A549 (cell line): ENCODE data around the gene EDARADD. TPM values are rescaled to one million over a fixed set of nuclear protein-coding genes. Genes with fewer than 3 reads are reported as not detected.
A peak's percentile ranks its signal among the peaks of the same experiment; 100 is the strongest.

Experiments
- ATAC-seq, 2 experiments: fragments of 200-7000 bp in 1 of 2; fragments of >200 bp in 1 of 2; cut with Nextera tagmentation in 1 of 2; cut with Tn5 transposase in 1 of 2; 3 replicates each; pipeline versions ENCODE4 v1.8.0 to v1.9.1; 2018 to 2020; ENCODE audit warnings: mild to moderate bottlenecking in 1 of 2, moderate library complexity in 1 of 2
- CTCF ChIA-PET: fragments of 300-600 bp; sonication (Branson Sonifier 250); formaldehyde crosslinking; extraction: SDS; loops from one replicate; lab custom pipeline; 2021; ENCODE audit warnings: antibody characterized with exemption, inconsistent platforms; lab: Yijun Ruan, JAX
- POLR2A ChIA-PET: fragments of 350-600 bp; formaldehyde crosslinking; extraction: SDS; loops from one replicate; lab custom pipeline; 2021; ENCODE audit warnings: antibody characterized with exemption, inconsistent platforms; lab: Yijun Ruan, JAX
- DNase-seq, 2 experiments: peaks; one replicate each; pipeline versions ENCODE4 v3.0.0 to v3.0.0-alpha.2; 2011 to 2016; ENCODE audit warnings: low read depth in 1 of 2, low spot score in 1 of 2
- FAIRE-seq: peaks from 2 replicates; lab custom pipeline; 2011; peaks lifted over from hg19 to GRCh38; lab: Jason Lieb, UNC
- H3K27ac ChIP-seq, 2 experiments: fragments of >200 bp; sonication (Bioruptor Twin); formaldehyde crosslinking; 3 replicates each; pipeline ENCODE4 v1.5.1; 2016 to 2017
- H3K4me1 ChIP-seq: fragments of >200 bp; sonication (Bioruptor Twin); formaldehyde crosslinking; 3 replicates; pipeline ENCODE4 v1.6.1; 2016
- H3K4me2 ChIP-seq: fragments of >200 bp; sonication (Bioruptor Twin); formaldehyde crosslinking; 3 replicates; pipeline ENCODE4 v1.6.1; 2016
- H3K4me3 ChIP-seq: fragments of >200 bp; sonication (Bioruptor Twin); formaldehyde crosslinking; 3 replicates; pipeline ENCODE4 v1.5.1; 2016
- H3K9me3 ChIP-seq: fragments of >200 bp; sonication (Bioruptor Twin); formaldehyde crosslinking; 3 replicates; pipeline ENCODE4 v1.6.1; 2016
- CBX8 ChIP-seq: fragments of 200-600 bp; sonication (generic); IDR thresholded peaks from 2 replicates; pipeline ENCODE4 v1.6.1; 2016
- CHD2 ChIP-seq: fragments of 150-350 bp; IDR thresholded peaks from 2 replicates; pipeline ENCODE4 v1.6.1; 2014; ENCODE audit warnings: low read length; ENCODE audit not compliant: partially characterized antibody
- EHF ChIP-seq: fragments of 250-450 bp; sonication (Bioruptor Pico); IDR thresholded peaks from 2 replicates; pipeline ENCODE4 v1.5.0; 2020; ENCODE audit warnings: mild to moderate bottlenecking
- EHMT2 ChIP-seq: fragments of 200-600 bp; sonication (generic); IDR thresholded peaks from 2 replicates; pipeline ENCODE4 v1.6.1; 2016; ENCODE audit warnings: antibody characterized with exemption, low read depth, mild to moderate bottlenecking, moderate library complexity
- EP300 ChIP-seq, 2 experiments: fragments of >200 bp; sonication (Bioruptor Twin); formaldehyde crosslinking; IDR thresholded peaks; 2 replicates in 1 of 2; 3 replicates in 1 of 2; pipeline ENCODE4 v1.6.1; 2016 to 2017
- FOSL2 ChIP-seq, 2 experiments: fragments of 450-650 bp in 1 of 2; fragments of >200 bp in 1 of 2; sonication (Bioruptor Twin) in 1 of 2; formaldehyde crosslinking; IDR thresholded peaks; 2 replicates each; pipeline versions ENCODE4 v1.5.0 to v1.6.1; 2016 to 2020; ENCODE audit warnings: mild to moderate bottlenecking in 1 of 2, moderate library complexity in 1 of 2
- FOXS1 ChIP-seq: fragments of 250-450 bp; sonication (Bioruptor Pico); IDR thresholded peaks from 2 replicates; pipeline ENCODE4 v1.5.0; 2020; ENCODE audit warnings: mild to moderate bottlenecking, moderate library complexity
- GATA3 ChIP-seq: IDR thresholded peaks from 2 replicates; pipeline ENCODE4 v1.6.1; 2012; ENCODE audit warnings: borderline replicate concordance
- HEYL ChIP-seq: fragments of 250-450 bp; sonication (Bioruptor Pico); IDR thresholded peaks from 2 replicates; pipeline ENCODE4 v1.8.0; 2021; ENCODE audit warnings: mild to moderate bottlenecking, moderate library complexity
- HOXA7 ChIP-seq: fragments of 250-450 bp; sonication (Bioruptor Pico); IDR thresholded peaks from 2 replicates; pipeline ENCODE4 v1.5.0; 2020; ENCODE audit warnings: mild to moderate bottlenecking, moderate library complexity
- HOXB13 ChIP-seq: fragments of 250-450 bp; sonication (Bioruptor Pico); IDR thresholded peaks from 2 replicates; pipeline ENCODE4 v1.5.0; 2020; ENCODE audit warnings: low read depth, mild to moderate bottlenecking, moderate library complexity
- HOXB5 ChIP-seq: fragments of 250-450 bp; sonication (Bioruptor Pico); IDR thresholded peaks from 2 replicates; pipeline ENCODE4 v1.5.0; 2020; ENCODE audit warnings: mild to moderate bottlenecking, moderate library complexity
- JUN ChIP-seq, 2 experiments: fragments of >200 bp; sonication (Bioruptor Twin); formaldehyde crosslinking; IDR thresholded peaks; 2 replicates in 1 of 2; 3 replicates in 1 of 2; pipeline ENCODE4 v1.6.1; 2016 to 2017
- JUNB ChIP-seq: fragments of >200 bp; sonication (Bioruptor Twin); formaldehyde crosslinking; IDR thresholded peaks from 2 replicates; pipeline ENCODE4 v1.6.1; 2016
- KDM1A ChIP-seq: fragments of 200-600 bp; sonication (generic); IDR thresholded peaks from 2 replicates; pipeline ENCODE4 v1.6.1; 2016; ENCODE audit warnings: low read depth, mild to moderate bottlenecking
- KDM5A ChIP-seq: fragments of 200-600 bp; sonication (generic); IDR thresholded peaks from 2 replicates; pipeline ENCODE4 v1.6.1; 2016; ENCODE audit warnings: antibody characterized with exemption, mild to moderate bottlenecking
- MAZ ChIP-seq: fragments of 150-350 bp; IDR thresholded peaks from 2 replicates; pipeline ENCODE4 v1.6.1; 2014; ENCODE audit warnings: antibody characterized with exemption, low read depth, low read length, borderline replicate concordance
- NFE2L2 ChIP-seq: fragments of 150-350 bp; conservative IDR thresholded peaks from 2 replicates; pipeline ENCODE4 v1.6.1; 2014; ENCODE audit warnings: low read length
- NPAS2 ChIP-seq: fragments of 250-450 bp; sonication (Bioruptor Pico); IDR thresholded peaks from 2 replicates; pipeline ENCODE4 v1.8.0; 2022; ENCODE audit warnings: mild to moderate bottlenecking, moderate library complexity, borderline replicate concordance
- NR3C1 ChIP-seq: fragments of >200 bp; sonication (Bioruptor Twin); formaldehyde crosslinking; IDR thresholded peaks from 3 replicates; pipeline ENCODE4 v1.6.1; 2017
- POLR2A ChIP-seq: IDR thresholded peaks from 2 replicates; pipeline ENCODE4 v1.6.1; 2012; ENCODE audit warnings: mild to moderate bottlenecking, low read length
- POLR2AphosphoS2 ChIP-seq: conservative IDR thresholded peaks from 2 replicates; pipeline ENCODE4 v1.6.1; 2012; ENCODE audit warnings: low read length, improper control_type of control experiment, inconsistent platforms
- RARB ChIP-seq: fragments of 250-450 bp; sonication (Bioruptor Pico); IDR thresholded peaks from 2 replicates; pipeline ENCODE4 v1.8.0; 2021; ENCODE audit warnings: mild to moderate bottlenecking, moderate library complexity
- SMC3 ChIP-seq: fragments of >200 bp; sonication (Bioruptor Twin); formaldehyde crosslinking; IDR thresholded peaks from 3 replicates; pipeline ENCODE4 v1.6.1; 2018; ENCODE audit warnings: inconsistent platforms
- TFCP2L1 ChIP-seq: fragments of 250-450 bp; sonication (Bioruptor Pico); IDR thresholded peaks from 2 replicates; pipeline ENCODE4 v1.5.0; 2021; ENCODE audit warnings: mild to moderate bottlenecking
- TP53 ChIP-seq: fragments of 250-450 bp; sonication (Bioruptor Pico); IDR thresholded peaks from 2 replicates; pipeline ENCODE4 v1.5.0; 2021; ENCODE audit warnings: mild to moderate bottlenecking, moderate library complexity
- ZC3H11A ChIP-seq: fragments of 450-650 bp; IDR thresholded peaks from 2 replicates; pipeline ENCODE4 v1.6.1; 2014; ENCODE audit warnings: antibody characterized with exemption, mild to moderate bottlenecking
- ZFP36 ChIP-seq: fragments of 450-650 bp; IDR thresholded peaks from 2 replicates; pipeline ENCODE4 v1.6.1; 2014; ENCODE audit warnings: borderline replicate concordance; ENCODE audit not compliant: partially characterized antibody
- ZNF302 ChIP-seq: fragments of 250-450 bp; sonication (Bioruptor Pico); IDR thresholded peaks from 2 replicates; pipeline ENCODE4 v1.9.0; 2021; ENCODE audit warnings: inconsistent platforms, mild to moderate bottlenecking, moderate library complexity
- ZSCAN20 ChIP-seq: fragments of 250-450 bp; sonication (Bioruptor Pico); IDR thresholded peaks from 2 replicates; pipeline ENCODE4 v1.8.0; 2022; ENCODE audit warnings: mild to moderate bottlenecking, moderate library complexity
- WGBS: methylation state at CpG from one replicate; pipeline ENCODE4 v1.1.6; 2017; ENCODE audit errors: missing lambda C conversion rate; 5-methylcytosine and 5-hydroxymethylcytosine counted together
- polyA plus RNA-seq, 4 experiments: library from polyadenylated mRNA; depleted of rRNA in 3 of 4; stranded (reverse); fragments of >200 nt; fragmentation: RNase III in 1 of 4; extraction: RNeasy Plus Mini Kit Qiagen cat#74134 plus additional on column Dnase treatment in 1 of 4; gene quantifications; 2 replicates in 3 of 4; 3 replicates in 1 of 4; pipeline ENCODE4 v1.2.3, GENCODE V29; 2011 to 2017
- TF ChIP-seq, protein P1 (sequence below): IDR thresholded peaks from 2 replicates; pipeline ENCODE4 v1.6.1; 2012; ENCODE audit warnings: low read depth, borderline replicate concordance
- TF ChIP-seq, protein P2 (sequence below): fragments of 250-450 bp; sonication (Bioruptor Pico); IDR thresholded peaks from 2 replicates; pipeline ENCODE4 v1.5.0; 2021; ENCODE audit warnings: mild to moderate bottlenecking, moderate library complexity, borderline replicate concordance
- TF ChIP-seq, protein P3 (sequence below): fragments of 250-450 bp; sonication (Bioruptor Pico); IDR thresholded peaks from 2 replicates; pipeline ENCODE4 v1.5.0; 2020; ENCODE audit warnings: low read depth, mild to moderate bottlenecking, moderate library complexity

Gene EDARADD
- polyA plus RNA-seq, 2 of the 4 experiments (the other 2 are of a cell fraction): 2.1 to 5.8 TPM

DNA sequence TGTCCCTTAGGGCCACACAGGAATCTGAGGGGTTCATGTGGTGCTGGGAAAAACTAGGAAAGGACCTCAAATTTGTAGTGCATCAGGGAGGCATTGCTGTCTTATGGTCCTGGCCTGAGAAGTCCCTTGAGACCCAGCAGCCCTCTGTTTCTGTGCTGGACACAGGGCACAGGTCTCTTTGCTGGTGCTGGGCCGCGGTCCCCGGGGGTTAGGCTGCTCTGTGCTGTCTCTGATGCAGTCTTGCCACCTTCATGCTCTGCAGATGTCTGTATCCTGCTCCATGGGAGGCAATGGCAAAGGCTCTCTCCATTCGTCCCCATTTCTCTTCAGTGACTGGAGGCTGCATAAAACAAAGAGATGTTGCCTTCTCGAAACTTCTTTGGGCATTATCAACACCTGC is 13.0 kb downstream of the EDARADD start:
- peak; percentile 21 to 33; a peak in 3 of 6 replicates for ATAC-seq
- CTCF ChIA-PET: no interaction called here
- Histone ChIP-seq H3K4me2 (no peak overlapping the region), H3K27ac (no peak overlapping the region), H3K4me1 (peaks cover 8% of the 10 kb centered on the region), H3K9me3 (no peaks in the 10 kb centered on the region), H3K4me3 (no peak overlapping the region)
- 64% methylated on average over 5 of the region's 5 CpGs for WGBS
- no peak for FAIRE-seq
- POLR2A ChIA-PET: no interaction called here
- TF ChIP-seq RARB (CRISPR knock-in tag) (no peak), MAZ (no peak), CBX8 (no peak), TFCP2L1 (no peak), KDM5A (no peak), EP300 (IDR thresholded peaks at IDR 0.05) (no peak), GATA3 (no peak)
- DNase-seq: no peak

DNA sequence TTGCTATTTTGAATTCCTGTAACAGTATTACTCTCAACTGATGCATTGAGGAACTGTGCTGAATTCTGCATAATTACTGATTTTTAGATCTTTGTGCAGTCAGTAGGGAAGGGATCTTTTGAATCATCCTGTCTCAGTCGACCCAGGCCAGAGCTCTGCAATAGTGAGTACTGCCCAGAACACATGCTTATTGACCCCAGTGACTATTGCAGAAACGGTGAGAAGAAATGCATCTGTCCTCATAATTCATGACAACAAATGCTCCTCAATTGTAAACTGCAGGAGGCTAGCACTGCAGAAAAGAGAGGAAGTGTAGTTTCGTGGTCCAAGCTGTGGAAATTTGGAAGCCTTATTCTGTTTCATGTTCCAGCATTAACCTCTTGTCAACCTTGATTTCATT is 19.6 kb downstream of the EDARADD start:
- Histone ChIP-seq H3K4me1 (no peaks in the 10 kb centered on the region), H3K4me3 (no peak overlapping the region), H3K4me2 (no peak overlapping the region), H3K9me3 (no peaks in the 10 kb centered on the region), H3K27ac (no peak overlapping the region)
- FAIRE-seq: no peak
- no peak for ATAC-seq
- 42% methylated on average over 3 of the region's 3 CpGs for WGBS
- no peak for DNase-seq
- ChIA-PET POLR2A (no interaction called here), CTCF (interaction anchor here (1.0 kb wide), 1 partner anchor 15 kb away, joined by 3 read pairs; no protein-coding TSS in a partner anchor)
- TF ChIP-seq FOSL2 (IDR thresholded peaks at IDR 0.05) (no peak), FOSL2 (CRISPR knock-in tag; IDR thresholded peaks at IDR 0.05) (no peak), POLR2AphosphoS2 (no peak), NR3C1 (no peak), EHF (CRISPR knock-in tag) (no peak), MAZ (no peak), KDM1A (no peak), POLR2A (no peak), HOXB5 (CRISPR knock-in tag) (no peak), HOXB13 (CRISPR knock-in tag) (no peak), TP53 (CRISPR knock-in tag) (no peak), HOXA7 (CRISPR knock-in tag) (no peak), CBX8 (no peak), EHMT2 (no peak), FOXS1 (CRISPR knock-in tag) (no peak), ZSCAN20 (CRISPR knock-in tag) (no peak), CHD2 (no peak), ZC3H11A (no peak), JUNB (no peak), ZFP36 (no peak)
- TF ChIP-seq, protein P1, sequence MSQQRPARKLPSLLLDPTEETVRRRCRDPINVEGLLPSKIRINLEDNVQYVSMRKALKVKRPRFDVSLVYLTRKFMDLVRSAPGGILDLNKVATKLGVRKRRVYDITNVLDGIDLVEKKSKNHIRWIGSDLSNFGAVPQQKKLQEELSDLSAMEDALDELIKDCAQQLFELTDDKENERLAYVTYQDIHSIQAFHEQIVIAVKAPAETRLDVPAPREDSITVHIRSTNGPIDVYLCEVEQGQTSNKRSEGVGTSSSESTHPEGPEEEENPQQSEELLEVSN: no peak

DNA sequence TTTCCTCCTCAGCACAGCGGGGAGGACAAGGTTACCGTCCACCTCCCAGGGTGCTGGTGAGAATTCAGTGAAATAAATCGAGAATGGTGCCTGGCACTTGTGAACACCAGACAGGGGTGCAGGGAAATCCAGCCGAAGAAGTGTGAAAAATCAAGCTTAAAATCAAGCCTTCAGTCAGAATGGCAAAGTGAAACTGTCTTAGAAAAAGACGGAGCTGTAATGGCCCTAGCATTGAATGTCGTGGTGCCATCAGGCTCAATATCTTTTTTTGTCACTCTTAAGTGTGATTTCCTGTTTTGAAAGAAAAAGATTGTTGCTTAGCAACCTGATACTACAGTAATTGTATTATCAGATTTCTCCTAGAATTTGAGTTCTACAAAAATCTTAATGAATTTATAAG is 22.1 kb downstream of the EDARADD start:
- WGBS: 75% methylated on average over 6 of the region's 6 CpGs
- peaks cover 12% of the 10 kb centered on the region; the same call in 2 of the 3 replicates for H3K4me1 ChIP-seq
- H3K9me3 ChIP-seq: no peaks in the 10 kb centered on the region
- no peak for DNase-seq
- ChIA-PET CTCF (interaction anchor here (0.6 kb wide), 1 partner anchor 41 kb away, joined by 3 read pairs; no protein-coding TSS in a partner anchor), POLR2A (no interaction called here)
- FAIRE-seq: no peak
- ATAC-seq: no peak
- H3K4me2 ChIP-seq: no peak overlapping the region
- no peak overlapping the region for H3K27ac ChIP-seq
- H3K4me3 ChIP-seq: no peak overlapping the region
- TF ChIP-seq NPAS2 (CRISPR knock-in tag) (no peak), ZNF302 (CRISPR knock-in tag) (no peak), JUN (IDR thresholded peaks at IDR 0.05) (no peak), POLR2AphosphoS2 (no peak), EHF (CRISPR knock-in tag) (no peak), HEYL (CRISPR knock-in tag) (no peak), SMC3 (no peak), FOXS1 (CRISPR knock-in tag) (no peak), EHMT2 (no peak), NFE2L2 (no peak)
- TF ChIP-seq, protein P2, sequence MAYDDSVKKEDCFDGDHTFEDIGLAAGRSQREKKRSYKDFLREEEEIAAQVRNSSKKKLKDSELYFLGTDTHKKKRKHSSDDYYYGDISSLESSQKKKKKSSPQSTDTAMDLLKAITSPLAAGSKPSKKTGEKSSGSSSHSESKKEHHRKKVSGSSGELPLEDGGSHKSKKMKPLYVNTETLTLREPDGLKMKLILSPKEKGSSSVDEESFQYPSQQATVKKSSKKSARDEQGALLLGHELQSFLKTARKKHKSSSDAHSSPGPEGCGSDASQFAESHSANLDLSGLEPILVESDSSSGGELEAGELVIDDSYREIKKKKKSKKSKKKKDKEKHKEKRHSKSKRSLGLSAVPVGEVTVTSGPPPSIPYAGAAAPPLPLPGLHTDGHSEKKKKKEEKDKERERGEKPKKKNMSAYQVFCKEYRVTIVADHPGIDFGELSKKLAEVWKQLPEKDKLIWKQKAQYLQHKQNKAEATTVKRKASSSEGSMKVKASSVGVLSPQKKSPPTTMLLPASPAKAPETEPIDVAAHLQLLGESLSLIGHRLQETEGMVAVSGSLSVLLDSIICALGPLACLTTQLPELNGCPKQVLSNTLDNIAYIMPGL (CRISPR knock-in tag): no peak
- TF ChIP-seq, protein P3, sequence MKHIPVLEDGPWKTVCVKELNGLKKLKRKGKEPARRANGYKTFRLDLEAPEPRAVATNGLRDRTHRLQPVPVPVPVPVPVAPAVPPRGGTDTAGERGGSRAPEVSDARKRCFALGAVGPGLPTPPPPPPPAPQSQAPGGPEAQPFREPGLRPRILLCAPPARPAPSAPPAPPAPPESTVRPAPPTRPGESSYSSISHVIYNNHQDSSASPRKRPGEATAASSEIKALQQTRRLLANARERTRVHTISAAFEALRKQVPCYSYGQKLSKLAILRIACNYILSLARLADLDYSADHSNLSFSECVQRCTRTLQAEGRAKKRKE (CRISPR knock-in tag): no peak
